ENCODE data around the gene LYPD5. TPM values are rescaled to one million over a fixed set of nuclear protein-coding genes. Genes with fewer than 3 reads are reported as not detected.

Gene LYPD5
- total RNA-seq, 3 donors from 2014 or later, result 0.53 to 0.87 TPM; not detected in 1

GRCh38 chr19:43790587-43790986 lies 11.7 kb downstream of the LYPD5 start:
- no peak for ATAC-seq
- DNase-seq, result no peak
- Mint-ChIP-seq H3K4me3 (no peak overlapping the region), H3K27me3 (ENCODE audit: low read depth) (peaks cover 3% of the 10 kb centered on the region), H3K9me3 (no peaks in the 10 kb centered on the region), H3K4me1 (ENCODE audit: low read depth) (no peaks in the 10 kb centered on the region), H3K36me3 (ENCODE audit: insufficient read depth) (no peaks in the 10 kb centered on the region)

GRCh38 chr19:43789029-43789428 lies 13.2 kb downstream of the LYPD5 start:
- ATAC-seq (no peak), DNase-seq (no peak)
- Mint-ChIP-seq H3K4me1 (ENCODE audit: low read depth) (peaks cover 13% of the 10 kb centered on the region), H3K9me3 (no peaks in the 10 kb centered on the region), H3K4me3 (no peak overlapping the region), H3K27me3 (ENCODE audit: low read depth) (peaks cover 3% of the 10 kb centered on the region), H3K36me3 (ENCODE audit: insufficient read depth) (no peaks in the 10 kb centered on the region)

- Mint-ChIP-seq H3K36me3 (ENCODE audit: insufficient read depth) (no peaks in the 10 kb centered on the region), H3K27me3 (ENCODE audit: low read depth) (peaks cover 3% of the 10 kb centered on the region), H3K9me3 (no peaks in the 10 kb centered on the region), H3K4me1 (ENCODE audit: low read depth) (peaks cover 35% of the 10 kb centered on the region), H3K4me3 (no peak overlapping the region)
- ATAC-seq, result no peak
- DNase-seq, result no peak
These were observed 15.6 kb downstream of the LYPD5 start for GRCh38 chr19:43786665-43787064.

GRCh38 chr19:43784981-43785808 lies 17.1 kb downstream of the LYPD5 start:
- H3K4me3 Mint-ChIP-seq, result peak overlapping the region; percentile 72

GRCh38 chr19:43784241-43784980 lies 17.8 kb downstream of the LYPD5 start:
- peak overlapping the region; percentile 72 for H3K4me3 Mint-ChIP-seq
- no peaks in the 10 kb centered on the region for H3K36me3 Mint-ChIP-seq (ENCODE audit: insufficient read depth)
- peak; percentile 33 to 39 for ATAC-seq
- H3K9me3 Mint-ChIP-seq, result no peaks in the 10 kb centered on the region
- H3K27me3 Mint-ChIP-seq (ENCODE audit: low read depth), result no peaks in the 10 kb centered on the region
- peaks cover 48% of the 10 kb centered on the region for H3K4me1 Mint-ChIP-seq (ENCODE audit: low read depth)
- DNase-seq, result peak; percentile 58

More at GRCh38 chr19:43784981-43785808, 17.1 kb downstream of the LYPD5 start:
- Mint-ChIP-seq H3K4me1 (ENCODE audit: low read depth) (peaks cover 43% of the 10 kb centered on the region), H3K27me3 (ENCODE audit: low read depth) (no peaks in the 10 kb centered on the region), H3K36me3 (ENCODE audit: insufficient read depth) (no peaks in the 10 kb centered on the region), H3K9me3 (no peaks in the 10 kb centered on the region)
- peak; percentile 27 for DNase-seq
- peak in 1 of 2 donors; percentile 17 for ATAC-seq

GRCh38 chr19:43783636-43784035 lies 18.6 kb downstream of the LYPD5 start:
- Mint-ChIP-seq H3K4me1 (ENCODE audit: low read depth) (peaks cover 54% of the 10 kb centered on the region), H3K4me3 (peak overlapping the region; percentile 72), H3K9me3 (no peaks in the 10 kb centered on the region), H3K27me3 (ENCODE audit: low read depth) (no peaks in the 10 kb centered on the region), H3K36me3 (ENCODE audit: insufficient read depth) (no peaks in the 10 kb centered on the region)
- DNase-seq (no peak), ATAC-seq (no peak)

GRCh38 chr19:43782689-43783231 lies 19.5 kb downstream of the LYPD5 start:
- Mint-ChIP-seq H3K4me3 (peak overlapping the region; percentile 91), H3K4me1 (ENCODE audit: low read depth) (peaks cover 63% of the 10 kb centered on the region), H3K36me3 (ENCODE audit: insufficient read depth) (no peaks in the 10 kb centered on the region), H3K9me3 (no peaks in the 10 kb centered on the region), H3K27me3 (ENCODE audit: low read depth) (no peaks in the 10 kb centered on the region)
- ATAC-seq, result no peak
- DNase-seq, result no peak

GRCh38 chr19:43782311-43782660 lies 20.0 kb downstream of the LYPD5 start:
- Mint-ChIP-seq H3K4me1 (ENCODE audit: low read depth) (peaks cover 68% of the 10 kb centered on the region), H3K36me3 (ENCODE audit: insufficient read depth) (no peaks in the 10 kb centered on the region), H3K4me3 (peak overlapping the region; percentile 91), H3K9me3 (no peaks in the 10 kb centered on the region), H3K27me3 (ENCODE audit: low read depth) (no peaks in the 10 kb centered on the region)
- DNase-seq (no peak), ATAC-seq (no peak)

GRCh38 chr19:43781630-43782310 lies 20.5 kb downstream of the LYPD5 start:
- Mint-ChIP-seq H3K4me1 (ENCODE audit: low read depth) (peaks cover 73% of the 10 kb centered on the region), H3K27me3 (ENCODE audit: low read depth) (no peaks in the 10 kb centered on the region), H3K4me3 (peak overlapping the region; percentile 91), H3K36me3 (ENCODE audit: insufficient read depth) (peaks cover 1% of the 10 kb centered on the region), H3K9me3 (no peaks in the 10 kb centered on the region)
- ATAC-seq (peak; percentile 18 to 28), DNase-seq (no peak)

GRCh38 chr19:43780706-43781525 lies 21.3 kb downstream of the LYPD5 start, which contains the start of gene KCNN4:
TSS of gene KCNN4 (minus strand) at chr19:43780973. CDS start at chr19:43780861, 112 bp downstream.
- H3K4me1 Mint-ChIP-seq (ENCODE audit: low read depth), result peaks cover 81% of the 10 kb centered on the region
- ATAC-seq, result peak; percentile 67 to 72
- peak; percentile 53 for DNase-seq
- H3K27me3 Mint-ChIP-seq (ENCODE audit: low read depth), result no peaks in the 10 kb centered on the region
- H3K9me3 Mint-ChIP-seq, result no peaks in the 10 kb centered on the region
- peaks cover 5% of the 10 kb centered on the region for H3K36me3 Mint-ChIP-seq (ENCODE audit: insufficient read depth)
- peak within 1 kb of the TSS; percentile 91 for H3K4me3 Mint-ChIP-seq

- H3K27me3 Mint-ChIP-seq (ENCODE audit: low read depth), result no peaks in the 10 kb centered on the region
- H3K9me3 Mint-ChIP-seq, result no peaks in the 10 kb centered on the region
- peaks cover 7% of the 10 kb centered on the region for H3K36me3 Mint-ChIP-seq (ENCODE audit: insufficient read depth)
- ATAC-seq (no peak), DNase-seq (no peak)
- peak overlapping the region; percentile 91 for H3K4me3 Mint-ChIP-seq
- H3K4me1 Mint-ChIP-seq (ENCODE audit: low read depth), result peaks cover 83% of the 10 kb centered on the region
These were observed 22.4 kb downstream of the LYPD5 start for GRCh38 chr19:43779820-43780219.

GRCh38 chr19:43779147-43779819 lies 23.0 kb downstream of the LYPD5 start:
- H3K36me3 Mint-ChIP-seq (ENCODE audit: insufficient read depth), result peaks cover 8% of the 10 kb centered on the region
- DNase-seq (no peak), ATAC-seq (no peak)
- peak overlapping the region; percentile 91 for H3K4me3 Mint-ChIP-seq
- no peaks in the 10 kb centered on the region for H3K9me3 Mint-ChIP-seq
- peaks cover 77% of the 10 kb centered on the region for H3K4me1 Mint-ChIP-seq (ENCODE audit: low read depth)
- H3K27me3 Mint-ChIP-seq (ENCODE audit: low read depth), result no peaks in the 10 kb centered on the region

- no peak for DNase-seq
- Mint-ChIP-seq H3K4me3 (peak overlapping the region; percentile 91), H3K27me3 (ENCODE audit: low read depth) (no peaks in the 10 kb centered on the region), H3K9me3 (no peaks in the 10 kb centered on the region), H3K4me1 (ENCODE audit: low read depth) (peaks cover 71% of the 10 kb centered on the region), H3K36me3 (ENCODE audit: insufficient read depth) (peaks cover 8% of the 10 kb centered on the region)
- ATAC-seq, result no peak
These were observed 23.6 kb downstream of the LYPD5 start for GRCh38 chr19:43778651-43779050.

Data from activated T-cell treated with anti-CD3 and anti-CD28 coated beads, Interleukin-2, amount 50 U/mL, for 4 hours (primary cell).